CMK (cell line): Measurements from ENCODE around the gene PLIN4.

Source experiments
- DNase-seq: peaks from one replicate; pipeline ENCODE4 v3.0.0-alpha.2; 2010; ENCODE audit warnings: low read depth

PLIN4 gene

DNA sequence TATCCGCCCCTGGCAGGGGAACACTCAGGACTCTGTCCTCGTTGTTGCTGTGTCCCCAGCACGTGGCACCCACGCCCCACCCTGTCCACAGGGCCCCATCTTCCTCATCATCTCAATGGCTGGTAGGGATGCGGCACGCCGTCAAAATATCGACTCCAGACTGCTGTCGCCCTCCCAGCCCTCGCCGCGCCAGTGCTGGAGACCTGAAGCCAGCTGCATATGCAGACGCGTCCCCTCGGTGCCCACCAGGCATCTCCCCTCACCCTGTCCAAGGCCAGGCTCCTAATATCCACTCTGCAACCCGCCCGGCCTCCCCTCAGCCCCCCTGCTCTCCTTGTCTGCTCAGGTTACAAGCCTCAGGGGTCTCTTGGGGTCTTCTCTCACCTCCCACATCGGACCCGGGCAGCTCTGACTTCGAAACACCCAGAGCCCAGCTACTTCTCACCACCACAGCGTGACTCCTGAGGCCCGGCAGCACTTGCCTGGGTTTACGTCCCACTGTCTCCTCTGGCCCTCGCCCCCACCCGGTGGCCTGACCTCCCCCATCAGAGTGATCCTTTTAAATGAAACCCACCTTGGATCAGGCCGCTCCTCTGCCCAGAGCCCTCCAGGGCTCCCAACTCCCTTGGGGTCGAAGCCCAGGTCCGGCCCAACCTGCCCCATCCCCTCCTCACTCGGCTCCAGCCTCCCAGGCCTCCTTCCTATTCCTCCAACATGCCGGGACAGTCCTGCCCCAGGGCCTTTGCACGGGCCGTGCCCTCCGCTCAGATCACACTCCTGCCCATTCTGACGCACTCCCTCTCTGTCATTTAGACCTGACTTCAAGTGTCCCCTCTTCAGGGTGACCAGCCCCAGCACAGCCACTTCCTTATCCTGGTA, 12.5 kb downstream of the PLIN4 start:
- no peak for DNase-seq

DNA sequence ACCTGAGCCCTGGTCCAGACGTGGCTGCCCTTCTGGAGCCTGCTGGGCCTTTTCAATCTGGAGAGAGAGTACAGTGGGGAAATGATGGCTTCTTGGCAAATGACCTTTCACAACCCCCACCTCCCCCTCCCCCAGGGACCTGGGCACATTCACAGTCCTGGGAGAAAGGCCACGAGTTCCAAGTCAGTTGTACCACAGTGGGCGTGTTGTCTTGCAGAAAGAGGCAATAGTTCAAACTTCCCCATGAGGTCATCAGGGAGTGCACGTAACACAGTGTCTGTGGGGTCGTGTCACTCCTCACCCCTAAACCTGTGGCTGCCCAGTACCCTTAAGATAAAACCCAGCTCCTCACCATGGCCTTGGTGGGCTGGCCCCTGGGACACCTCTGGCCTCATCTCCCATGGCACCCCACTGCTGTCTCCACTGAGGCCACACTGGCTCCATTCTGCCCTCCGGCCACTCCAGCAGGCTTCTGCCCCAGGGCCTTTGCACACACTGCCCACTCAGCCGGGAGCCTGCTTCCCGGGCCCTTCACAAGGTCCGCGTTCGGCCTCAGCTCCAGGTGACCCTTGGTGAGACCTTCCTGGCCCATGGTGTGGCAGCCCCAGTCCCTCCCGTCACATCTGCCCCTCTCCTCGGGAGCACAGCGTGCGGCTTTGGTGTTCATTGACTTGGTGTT, 13.3 kb downstream of the PLIN4 start:
- DNase-seq = no peak

DNA sequence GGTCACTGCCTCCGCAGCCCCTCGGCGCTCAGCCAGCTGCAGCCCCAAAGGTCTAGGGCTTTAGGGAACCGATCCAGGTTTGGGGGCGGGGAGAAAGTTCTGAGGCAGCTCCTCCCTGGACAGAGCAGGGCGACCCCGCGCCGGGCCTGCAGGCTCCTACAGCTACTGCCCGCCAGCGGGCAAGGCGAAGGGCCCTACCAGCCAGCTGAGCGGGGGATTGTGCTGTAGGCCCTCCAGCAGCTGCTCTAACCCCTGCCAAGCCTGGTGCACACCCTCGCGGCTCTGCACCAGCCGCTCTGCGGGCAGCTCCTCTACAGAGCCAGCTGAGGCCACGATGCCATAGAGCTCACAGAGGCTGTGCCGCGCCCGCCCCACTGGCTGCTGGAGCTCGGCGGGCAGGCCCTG, 14.0 kb downstream of the PLIN4 start:
- no peak for DNase-seq

GRCh38 chr19:4503825-4504170, 14.5 kb downstream of the PLIN4 start:
- DNase-seq = no peak

DNA sequence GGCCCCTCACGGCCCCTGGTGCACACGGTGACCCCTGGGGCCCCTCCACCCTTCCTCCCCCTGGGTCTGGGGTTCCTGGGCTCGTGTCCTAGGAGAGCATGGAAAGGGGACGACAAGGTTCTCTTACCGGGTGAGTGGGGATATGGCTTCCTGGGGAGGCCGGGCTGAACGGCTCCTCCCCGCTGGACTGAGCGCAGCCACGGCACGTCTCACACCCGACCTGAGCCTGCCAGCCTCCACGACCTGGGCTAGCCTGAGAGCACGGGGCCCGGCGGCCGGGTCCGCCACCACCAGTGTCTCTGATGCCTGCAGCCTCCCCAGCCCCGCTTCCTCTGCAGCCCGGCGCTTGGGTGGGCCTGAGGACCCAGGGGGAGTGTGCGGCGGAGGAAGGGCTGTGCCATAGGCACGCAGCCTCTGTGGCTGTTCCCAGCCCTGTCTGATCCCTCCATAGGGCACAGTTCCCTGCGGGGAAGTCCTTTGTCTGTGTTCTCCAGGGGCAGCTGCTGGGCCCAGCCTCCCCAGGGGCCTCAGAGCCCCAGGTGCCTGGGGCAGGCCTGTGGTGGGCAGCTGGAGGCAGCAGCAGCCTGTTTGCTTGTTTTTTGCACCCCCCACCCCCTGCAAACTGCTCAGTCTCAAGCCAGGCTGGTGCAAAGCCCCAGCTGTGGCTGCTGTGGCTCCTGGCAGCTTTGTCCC, 15.0 kb downstream of the PLIN4 start:
- DNase-seq = no peak

DNA sequence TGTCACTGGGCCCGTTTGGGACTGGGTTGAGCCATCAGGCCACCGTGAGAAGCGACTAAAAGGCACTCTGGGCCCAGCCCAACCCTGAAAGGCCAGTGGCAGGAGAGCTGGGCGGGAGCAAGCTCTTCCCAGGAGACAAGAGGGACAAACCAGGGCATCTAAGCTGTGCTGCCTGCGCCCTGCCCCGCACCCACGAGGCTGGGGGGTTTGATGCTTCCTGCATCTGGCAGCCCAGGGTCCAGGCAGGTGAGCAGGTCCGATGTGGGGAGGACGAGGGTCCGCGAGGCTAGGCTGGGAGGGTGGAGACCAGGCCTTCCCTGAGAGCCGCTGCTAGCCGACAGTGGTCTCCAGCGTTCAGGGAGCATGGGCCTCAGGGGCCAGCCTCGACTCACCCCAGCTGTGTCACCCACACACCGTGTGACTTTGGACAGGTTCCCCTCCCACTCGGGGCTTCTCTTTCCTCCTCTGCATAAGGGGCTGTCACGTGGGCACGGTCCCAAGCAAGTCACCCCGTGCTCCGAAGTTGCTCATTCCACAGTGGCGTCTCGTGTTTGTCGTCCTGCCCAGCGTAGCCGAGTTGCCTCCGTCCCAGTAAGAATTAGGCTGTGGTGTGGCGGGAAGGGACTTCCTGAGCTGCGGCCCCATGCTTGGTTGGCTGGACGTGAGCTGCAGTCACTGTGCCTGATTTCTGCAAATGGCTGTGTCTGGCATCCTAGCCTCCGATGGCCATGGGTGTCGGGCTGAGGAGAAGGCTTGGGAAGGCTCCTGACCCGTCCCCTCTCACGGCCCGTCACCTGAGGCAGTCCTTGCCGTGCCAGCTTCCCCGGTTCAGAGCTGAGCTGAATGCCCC, 15.8 kb downstream of the PLIN4 start:
- DNase-seq = no peak

GRCh38 chr19:4501691-4502090, 16.6 kb downstream of the PLIN4 start:
- DNase-seq = no peak

DNA sequence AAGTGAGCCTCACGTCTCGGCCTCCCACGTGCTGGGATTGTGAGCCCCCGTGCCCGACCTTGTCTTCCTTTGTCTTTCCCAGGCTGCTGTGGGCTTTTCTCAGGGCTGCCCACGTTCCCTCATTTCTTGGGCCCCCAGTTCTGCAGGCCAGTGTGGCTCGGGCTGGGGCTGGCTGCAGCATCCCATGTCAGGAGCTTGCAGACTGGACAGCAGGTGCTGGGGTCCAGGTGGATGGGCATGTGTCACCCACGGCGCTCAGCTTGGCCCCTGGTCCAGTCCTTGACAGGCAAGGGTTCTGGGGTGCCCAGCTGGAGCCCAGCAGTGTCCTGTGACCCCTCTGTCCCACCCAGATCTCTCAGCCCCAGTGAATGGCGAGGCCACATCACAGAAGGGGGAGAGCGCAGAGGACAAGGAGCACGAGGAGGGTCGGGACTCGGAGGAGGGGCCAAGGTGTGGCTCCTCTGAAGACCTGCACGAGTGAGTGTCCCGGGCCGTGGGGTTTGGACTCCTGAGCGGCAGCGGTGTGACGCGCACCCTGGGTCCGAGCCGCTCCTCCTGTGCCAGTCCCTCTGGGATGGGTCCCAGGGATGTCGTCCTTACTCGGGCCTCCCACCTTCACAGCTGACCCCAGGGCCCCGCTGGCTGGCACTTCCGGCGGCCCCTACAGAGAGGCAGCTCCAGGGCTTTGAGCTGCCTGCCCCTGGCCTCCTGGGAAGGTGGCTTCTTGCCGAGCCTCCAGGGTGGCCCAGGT, 17.3 kb downstream of the PLIN4 start:
- no peak for DNase-seq

DNA sequence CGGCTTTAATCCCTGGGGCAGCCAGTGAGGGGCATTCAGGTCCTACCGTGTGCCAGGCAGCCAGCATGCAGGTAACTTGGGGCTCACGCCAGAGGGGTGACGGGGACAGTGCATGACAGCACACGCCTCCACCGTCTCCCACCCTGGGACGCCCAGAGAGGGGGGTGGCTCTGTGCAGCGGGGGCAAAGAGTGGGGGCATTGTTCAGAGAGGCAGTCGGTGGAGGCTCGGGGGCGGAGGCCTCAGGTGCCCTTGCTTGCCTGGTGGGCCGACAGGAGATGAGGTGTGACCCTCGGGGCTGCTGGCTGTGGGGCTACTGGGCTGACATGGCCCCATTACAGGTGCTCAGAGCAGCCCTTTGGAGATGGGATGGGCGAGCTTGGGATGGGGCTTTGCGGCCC, 18.4 kb downstream of the PLIN4 start:
- no peak for DNase-seq

DNA sequence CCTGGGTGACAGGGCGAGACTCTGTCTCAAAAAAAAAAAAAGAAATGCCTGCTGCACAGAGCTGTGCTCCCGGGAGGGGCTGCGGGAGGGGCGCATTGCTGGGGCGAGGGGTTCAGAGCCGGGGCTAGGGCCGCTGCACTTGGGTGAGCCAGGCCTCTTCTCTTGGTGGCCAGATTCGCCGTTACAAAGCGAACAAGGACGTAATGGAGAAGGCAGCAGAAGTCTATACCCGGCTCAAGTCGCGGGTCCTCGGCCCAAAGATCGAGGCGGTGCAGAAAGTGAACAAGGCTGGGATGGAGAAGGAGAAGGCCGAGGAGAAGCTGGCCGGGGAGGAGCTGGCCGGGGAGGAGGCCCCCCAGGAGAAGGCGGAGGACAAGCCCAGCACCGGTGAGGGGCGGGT, 19.0 kb downstream of the PLIN4 start:
- DNase-seq = no peak

DNA sequence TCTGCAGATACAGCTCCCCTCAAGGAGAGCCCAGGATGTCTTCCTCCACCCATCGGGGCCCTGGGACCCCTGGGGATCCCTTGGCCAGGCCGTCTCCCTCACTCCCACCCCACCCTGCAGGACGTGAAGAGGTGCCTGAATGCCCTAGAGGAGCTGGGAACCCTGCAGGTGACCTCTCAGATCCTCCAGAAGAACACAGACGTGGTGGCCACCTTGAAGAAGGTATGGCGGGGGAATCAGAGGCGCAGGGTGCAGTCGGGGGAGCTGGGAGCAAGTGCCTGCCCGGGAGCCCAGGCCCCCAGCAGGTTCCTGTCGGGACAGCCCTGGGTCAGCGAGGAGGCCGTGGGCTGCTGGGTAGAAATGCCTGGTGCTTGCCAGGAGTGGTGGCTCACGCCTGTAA, 19.6 kb downstream of the PLIN4 start:
- DNase-seq = no peak

DNA sequence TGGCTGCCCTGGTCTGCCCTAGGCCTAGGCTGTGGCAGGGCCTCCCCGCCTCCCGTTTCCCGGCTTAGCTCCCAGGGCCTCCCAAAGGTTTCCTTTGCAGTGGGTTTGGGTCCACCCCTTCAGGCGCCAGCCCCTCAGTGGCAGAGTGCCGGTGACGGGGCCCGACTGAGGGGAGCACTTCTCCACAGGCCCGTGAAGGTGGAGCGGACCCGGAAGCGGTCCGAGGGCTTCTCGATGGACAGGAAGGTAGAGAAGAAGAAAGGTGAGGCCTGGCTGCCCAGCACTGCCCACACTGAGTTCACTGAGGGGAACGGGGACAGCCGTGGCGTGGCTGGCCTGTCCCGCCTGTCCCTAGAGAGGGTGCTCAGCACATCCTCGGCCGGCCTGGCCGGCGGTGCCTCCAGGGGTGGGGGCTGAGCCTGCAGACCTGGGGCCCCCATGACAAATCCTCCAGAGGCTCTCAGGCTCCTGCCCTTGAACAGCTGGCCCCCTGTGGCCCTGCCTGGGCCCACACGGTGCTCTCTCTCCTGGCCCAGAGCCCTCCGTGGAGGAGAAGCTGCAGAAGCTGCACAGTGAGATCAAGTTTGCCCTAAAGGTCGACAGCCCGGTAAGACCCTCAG, 20.4 kb downstream of the PLIN4 start:
- no peak for DNase-seq

GRCh38 chr19:4496304-4496703, 22.0 kb downstream of the PLIN4 start:
- no peak for DNase-seq

DNA sequence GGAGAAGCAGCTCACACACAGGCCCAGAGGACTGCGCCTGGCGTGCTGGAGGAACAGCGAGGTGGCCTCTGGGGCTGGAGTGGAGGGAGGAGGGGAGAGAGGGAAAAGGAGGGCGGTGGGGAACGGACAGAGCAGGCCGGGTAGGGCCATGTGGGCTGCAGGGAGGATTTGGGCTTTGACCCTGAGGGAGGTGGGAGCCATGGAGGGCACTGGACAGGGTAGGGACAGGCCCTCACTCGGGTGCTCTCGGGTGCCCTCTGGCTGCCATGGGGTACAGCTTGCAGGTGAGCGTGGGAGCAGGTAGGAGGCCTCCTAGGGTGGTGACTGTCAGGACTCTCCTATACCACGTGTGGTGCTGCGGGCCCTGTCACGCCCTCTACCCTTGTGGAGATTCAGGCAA, 22.8 kb downstream of the PLIN4 start:
- DNase-seq = no peak

DNA sequence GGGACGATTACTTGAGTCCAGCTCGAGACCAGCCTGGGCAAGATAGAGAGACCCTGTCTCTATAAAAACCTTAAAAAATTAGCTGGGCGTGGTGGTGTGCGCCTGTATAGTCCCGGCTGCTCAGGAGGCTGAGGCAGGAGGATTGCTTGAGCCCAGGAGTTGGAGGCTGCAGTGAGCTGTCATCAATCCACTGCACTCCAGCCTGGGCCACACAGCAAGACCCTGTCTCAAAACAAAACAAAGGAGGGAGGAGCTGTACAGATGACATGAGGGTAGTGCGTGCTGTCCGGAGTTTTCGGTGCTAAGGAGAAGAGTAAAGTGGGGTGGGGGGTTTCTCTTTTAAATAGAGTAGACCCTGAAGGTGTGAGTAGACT, 23.6 kb downstream of the PLIN4 start:
- no peak for DNase-seq

DNA sequence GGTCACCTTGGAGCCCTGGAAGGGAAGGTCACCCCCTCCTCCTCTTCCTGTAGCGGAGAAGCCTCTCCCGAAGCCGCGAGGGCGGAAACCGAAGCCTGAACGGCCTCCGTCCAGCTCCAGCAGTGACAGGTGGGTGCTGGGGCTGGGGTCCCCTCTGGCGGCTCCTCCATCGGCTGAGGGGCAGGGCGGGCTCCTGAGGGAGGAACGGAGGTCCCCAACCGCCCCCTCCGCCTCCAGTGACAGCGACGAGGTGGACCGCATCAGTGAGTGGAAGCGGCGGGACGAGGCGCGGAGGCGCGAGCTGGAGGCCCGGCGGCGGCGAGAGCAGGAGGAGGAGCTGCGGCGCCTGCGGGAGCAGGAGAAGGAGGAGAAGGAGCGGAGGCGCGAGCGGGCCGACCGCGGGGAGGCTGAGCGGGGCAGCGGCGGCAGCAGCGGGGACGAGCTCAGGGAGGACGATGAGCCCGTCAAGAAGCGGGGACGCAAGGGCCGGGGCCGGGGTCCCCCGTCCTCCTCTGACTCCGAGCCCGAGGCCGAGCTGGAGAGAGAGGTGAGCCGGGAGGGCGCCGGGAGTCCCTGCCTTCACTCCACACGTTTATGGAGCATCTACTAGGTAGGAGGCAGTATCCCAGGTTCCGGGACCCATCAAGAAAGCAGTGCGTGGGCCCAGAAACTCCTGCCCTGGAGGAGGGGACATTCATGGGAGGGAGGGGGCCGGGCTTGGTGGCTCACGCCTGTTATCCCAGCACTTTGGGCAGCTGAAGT, 24.2 kb downstream of the PLIN4 start:
- DNase-seq = no peak

- no peak for DNase-seq
Observed at GRCh38 chr19:4493104-4493928, 25.0 kb downstream of the PLIN4 start.

- DNase-seq = no peak
Observed at GRCh38 chr19:4492337-4493103, 25.8 kb downstream of the PLIN4 start.

DNA sequence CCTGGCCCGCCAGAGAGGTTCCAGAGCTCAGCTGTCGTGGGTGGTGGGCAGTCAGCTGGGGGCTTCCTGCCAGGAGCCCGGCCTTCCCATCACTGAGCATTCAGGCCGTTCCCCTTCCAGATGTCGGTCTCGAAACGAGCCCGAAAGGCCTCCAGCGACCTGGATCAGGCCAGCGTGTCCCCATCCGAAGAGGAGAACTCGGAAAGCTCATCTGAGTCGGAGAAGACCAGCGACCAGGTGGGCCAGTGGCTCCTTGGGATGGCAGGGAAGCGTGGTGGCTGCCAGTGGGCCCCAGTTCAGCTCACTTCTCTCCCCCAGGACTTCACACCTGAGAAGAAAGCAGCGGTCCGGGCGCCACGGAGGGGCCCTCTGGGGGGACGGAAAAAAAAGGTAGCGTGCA, 26.8 kb downstream of the PLIN4 start:
- no peak for DNase-seq
